HG02981 (cell line): Measurements from ENCODE around the gene GRIP2.

ENCODE experiments used
- ATAC-seq: cut with Tn5 transposase; IDR thresholded peaks from one replicate; pipeline ENCODE4 v1.9.1; 2021; ENCODE audit warnings: mild to moderate bottlenecking, moderate library complexity; ENCODE audit not compliant: unreplicated experiment

Gene GRIP2

DNA sequence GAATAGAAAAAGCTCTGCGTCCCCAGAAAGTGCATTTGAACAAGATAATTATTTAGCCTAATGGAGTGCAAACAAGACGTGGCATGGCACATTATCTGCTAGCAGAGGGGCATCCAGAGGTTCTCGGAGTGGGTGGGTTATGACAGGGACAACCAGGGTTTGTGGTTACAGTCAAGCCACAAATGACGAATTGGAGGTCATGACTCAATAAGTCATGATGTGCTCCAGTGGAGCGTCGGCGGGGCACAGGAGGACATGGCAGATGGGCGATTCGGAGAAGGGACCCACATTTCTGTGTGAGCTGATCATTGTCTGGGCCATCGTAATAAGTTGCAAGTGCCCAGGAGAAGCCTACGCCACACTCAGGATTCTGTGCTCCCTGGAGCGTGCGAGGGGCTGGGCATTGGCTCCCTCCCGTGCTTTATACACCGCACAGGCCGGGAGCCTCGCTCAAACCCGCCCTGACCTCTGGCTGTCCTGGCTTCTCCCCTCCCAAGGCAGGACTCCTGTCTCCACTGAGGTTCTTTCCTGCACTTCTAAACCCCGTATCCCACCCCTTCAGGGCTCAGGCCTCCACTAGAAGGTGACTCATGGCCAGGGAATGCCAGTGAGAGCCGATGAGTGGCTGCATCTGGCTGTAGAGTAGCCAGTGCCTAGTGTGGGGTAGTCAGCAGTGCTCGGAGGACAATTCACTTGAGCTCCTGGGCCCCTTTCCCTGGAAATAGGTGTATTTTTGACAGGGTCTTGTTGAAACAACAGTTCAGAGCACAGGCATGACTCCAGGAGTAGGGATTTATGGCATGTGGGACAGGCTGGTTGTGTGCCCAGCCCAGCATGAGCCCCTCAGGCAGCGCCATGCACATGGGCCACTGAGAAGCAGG, 67.4 kb downstream of the GRIP2 start:
- no peak for ATAC-seq

DNA sequence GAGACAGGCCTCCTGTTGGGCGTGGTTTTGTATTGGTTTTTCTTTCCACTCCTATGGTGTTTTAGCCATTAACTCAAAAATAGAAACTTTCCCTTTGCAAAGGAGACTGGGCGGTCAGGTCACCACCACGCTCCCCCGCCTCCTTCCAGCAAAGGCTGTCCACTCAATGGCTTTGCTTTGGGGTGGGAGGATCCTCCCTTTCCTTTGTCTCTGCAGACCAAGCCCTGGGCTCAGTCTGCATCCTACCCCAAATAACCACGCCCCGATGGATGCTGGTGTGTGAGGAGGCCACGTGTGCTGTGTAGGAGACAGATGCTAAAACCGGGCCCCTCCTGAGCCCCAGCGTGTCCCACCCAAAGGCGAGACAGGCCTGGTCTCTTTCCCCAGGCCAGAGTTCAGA, 68.5 kb downstream of the GRIP2 start:
- no peak for ATAC-seq

DNA sequence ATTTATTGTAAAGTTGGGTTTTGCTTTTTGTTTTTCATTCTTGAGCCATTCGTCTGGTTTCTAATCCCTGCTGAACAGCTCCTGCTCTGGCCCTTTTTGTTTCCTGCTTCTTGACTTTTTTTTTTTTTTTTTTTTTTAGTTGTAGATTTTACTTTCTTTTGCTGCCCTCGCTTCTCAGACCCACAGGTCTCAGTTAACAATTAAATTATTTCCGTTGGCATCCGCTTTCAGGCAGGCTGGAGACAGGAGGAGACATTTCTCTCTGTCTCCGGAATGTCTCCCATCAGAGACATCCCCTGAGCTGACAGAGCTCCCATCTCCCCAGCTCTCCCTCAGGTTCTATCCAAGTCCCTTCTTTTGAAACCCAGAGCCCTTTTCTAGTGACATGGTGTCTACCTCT, 69.1 kb downstream of the GRIP2 start:
- no peak for ATAC-seq

DNA sequence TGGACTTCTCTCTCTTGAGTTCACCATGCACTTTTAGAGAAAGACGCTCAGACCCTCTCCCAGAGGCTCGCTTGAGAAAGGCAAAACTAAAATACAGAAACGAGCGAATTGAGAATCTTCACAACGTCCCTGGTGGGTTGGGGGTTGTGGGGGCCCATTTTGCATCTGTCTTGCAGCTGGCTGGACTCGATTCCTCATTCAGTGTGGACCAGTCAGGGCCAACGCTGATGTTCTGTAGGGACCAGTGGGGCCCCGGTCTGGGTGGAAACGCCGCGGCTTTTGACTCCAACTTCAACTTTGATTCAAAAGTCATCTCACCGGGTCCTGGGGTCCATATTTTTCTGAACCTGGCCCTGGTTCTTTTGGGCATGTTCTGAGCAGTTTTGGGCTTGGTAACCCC, 69.7 kb downstream of the GRIP2 start:
- ATAC-seq = no peak

DNA sequence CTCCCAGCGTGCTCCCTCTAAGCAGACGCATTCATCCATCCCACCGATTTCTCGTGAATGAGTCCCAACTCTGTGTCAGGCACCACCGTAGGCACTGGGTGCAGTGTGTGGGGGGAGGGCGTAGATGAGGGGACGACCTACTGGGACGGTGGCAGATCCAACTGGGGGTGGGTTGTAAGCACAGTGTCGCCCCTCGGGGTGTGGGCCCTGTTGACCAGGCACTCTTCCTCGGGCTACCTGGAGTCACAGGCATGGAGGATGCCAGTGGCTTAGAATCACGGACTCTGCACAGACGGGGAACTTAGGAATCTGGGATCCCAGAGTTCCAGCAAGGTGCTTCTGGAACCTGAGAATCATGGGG, 71.5 kb downstream of the GRIP2 start:
- no peak for ATAC-seq

DNA sequence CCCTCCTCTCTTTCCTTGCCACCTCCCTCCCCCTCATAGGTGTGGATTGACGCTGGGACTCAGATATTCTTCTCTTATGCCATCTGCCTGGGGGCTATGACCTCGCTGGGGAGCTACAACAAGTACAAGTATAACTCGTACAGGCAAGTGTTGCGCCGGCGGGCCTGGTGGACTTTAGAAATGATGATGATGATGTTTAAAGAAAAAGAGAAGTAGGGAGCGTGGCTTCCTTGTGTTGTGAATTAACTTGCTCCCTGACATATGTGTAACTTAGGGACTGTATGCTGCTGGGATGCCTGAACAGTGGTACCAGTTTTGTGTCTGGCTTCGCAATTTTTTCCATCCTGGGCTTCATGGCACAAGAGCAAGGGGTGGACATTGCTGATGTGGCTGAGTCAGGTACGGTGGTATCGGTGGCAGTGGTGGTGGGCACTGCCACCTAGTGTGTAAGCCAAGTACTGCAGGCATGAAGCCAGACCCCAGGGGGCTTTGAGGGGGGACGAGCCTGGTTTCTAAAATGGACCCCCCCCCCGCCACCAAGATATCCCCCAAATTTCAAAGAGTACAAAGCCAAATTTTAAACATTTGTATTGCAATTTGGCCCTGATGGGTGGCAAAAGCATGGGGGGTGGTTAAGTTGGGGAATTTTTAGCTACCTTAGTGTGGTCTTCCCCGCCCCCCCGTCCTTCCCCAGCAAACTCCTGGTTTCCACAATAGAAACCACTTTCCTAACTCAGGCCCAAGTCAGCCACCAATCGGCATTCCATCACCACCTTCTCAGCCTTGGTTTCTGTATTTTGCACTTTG, 72.1 kb downstream of the GRIP2 start:
- ATAC-seq = no peak

DNA sequence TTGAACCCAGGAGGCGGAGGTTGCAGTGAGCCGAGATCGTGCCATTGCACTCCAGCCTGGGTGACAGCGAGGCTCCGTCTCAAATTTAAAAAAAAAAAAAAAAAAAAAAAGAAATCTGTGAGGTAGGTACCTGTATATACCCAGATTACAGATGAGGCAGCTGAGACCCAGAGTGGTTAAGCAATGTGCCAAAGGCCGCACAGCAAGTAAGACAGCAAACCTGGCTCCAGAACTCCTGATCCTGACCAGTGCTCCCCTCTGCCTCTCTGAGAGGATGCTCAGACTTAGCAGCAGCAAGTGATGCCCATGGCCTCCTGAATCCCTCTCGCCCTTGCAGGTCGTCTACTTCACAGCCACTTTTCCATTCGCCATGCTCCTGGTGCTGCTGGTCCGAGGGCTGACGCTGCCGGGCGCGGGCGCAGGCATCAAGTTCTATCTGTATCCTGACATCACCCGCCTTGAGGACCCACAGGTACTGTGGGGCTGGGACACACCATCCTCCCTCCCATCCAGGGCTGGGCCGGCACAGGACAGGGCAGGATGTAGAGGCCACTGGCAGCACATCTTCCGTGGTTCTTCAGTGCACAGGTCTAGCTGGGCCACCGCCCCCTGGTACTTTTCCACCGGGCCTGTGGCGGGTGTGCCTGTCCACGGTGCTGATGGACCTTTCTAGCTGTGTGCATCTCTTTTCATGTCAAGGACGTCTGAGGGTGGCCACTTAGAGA, 73.8 kb downstream of the GRIP2 start:
- no peak for ATAC-seq

DNA sequence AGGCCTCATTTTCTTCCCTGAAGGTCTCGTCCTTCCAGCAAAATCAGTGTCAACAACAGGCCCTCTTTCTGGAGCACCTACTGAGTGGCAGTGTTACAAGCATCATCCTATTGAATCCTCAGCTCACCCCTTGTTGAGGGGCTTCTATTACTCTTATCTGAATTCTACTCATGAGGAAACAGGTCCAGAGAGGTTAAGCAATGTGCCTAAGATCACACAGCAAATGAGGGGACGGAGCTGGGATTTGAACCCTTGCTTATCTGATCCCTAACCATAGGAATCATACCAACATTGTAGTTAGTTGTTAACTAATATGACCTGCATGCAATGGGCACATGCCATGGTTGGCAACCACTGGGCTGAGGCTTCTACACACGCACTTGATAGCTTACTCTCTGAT, 74.7 kb downstream of the GRIP2 start:
- ATAC-seq = no peak

DNA sequence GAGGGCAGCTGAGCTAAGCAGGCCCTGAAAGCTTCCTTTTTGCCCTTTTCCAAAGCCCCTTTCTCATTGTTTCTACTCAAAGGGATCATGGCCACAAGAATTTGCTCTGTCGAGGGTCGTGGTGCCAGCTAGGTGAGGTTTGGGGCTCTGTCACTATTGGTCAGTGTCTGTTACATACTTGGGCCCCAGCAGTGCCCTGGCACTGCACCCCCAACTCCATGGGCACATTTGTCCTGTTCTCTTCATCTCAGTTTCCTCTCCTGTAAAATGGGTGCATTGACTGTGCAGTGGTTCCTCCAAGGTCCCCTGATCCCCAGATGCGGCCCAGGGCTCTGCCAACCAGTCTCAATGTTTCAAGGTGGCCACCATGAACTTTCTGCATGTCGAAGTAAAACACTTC, 75.6 kb downstream of the GRIP2 start:
- ATAC-seq = no peak

DNA sequence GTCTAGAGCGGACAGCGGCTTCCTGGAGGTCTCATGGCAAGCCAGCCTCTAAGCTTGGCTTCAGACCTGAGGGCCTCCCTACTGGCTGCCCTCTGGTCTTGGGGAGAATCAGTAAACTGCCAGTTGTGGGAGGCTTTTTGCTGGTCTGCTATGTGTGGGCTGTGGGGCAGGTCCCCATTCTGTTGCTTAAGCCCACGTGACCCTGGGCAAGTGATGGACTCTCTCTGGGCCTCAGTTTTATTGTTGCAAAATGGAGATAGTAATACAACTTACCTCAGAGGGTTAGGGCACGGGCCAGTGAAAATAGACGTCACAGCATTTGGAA, 76.0 kb downstream of the GRIP2 start:
- no peak for ATAC-seq

DNA sequence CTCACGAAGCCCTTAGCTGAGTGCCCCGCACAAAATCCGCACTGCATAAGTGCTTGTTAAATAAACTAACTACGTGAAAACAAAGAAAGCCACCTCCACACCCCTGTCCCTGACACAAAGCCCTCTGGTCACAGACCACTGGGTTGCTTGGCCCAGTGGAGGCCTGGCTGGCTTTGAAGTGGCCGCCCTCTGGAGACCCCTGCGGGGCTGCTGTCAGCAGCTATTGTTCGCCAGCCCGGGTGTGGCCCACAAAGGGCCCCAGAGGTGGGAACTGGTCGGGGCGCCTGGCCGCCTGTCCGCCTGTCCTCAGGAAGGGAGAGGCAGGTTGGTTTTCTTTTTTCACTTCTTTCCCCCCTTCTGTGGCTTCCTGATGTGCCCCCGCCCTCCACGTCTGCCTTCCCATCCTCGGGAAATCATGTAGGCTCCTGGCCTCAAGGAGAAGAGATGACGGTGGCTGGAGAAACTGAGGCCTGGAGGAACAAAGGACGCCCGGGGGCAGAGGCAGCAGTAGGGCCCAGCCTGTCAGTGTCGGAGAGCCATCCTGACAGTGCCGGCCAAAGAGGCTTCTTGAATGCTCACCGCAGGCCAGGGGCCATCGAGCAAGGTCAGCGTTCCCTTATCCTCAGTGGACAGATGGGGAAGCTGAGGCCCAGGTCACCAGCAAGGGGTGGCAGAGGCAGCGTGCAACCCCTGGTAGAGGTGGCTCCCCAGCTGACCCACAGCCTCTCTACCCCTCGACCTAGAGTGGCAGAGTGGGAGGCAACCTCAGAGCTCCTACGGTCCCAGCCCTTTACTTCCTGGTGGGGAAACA, 76.6 kb downstream of the GRIP2 start:
- no peak for ATAC-seq

DNA sequence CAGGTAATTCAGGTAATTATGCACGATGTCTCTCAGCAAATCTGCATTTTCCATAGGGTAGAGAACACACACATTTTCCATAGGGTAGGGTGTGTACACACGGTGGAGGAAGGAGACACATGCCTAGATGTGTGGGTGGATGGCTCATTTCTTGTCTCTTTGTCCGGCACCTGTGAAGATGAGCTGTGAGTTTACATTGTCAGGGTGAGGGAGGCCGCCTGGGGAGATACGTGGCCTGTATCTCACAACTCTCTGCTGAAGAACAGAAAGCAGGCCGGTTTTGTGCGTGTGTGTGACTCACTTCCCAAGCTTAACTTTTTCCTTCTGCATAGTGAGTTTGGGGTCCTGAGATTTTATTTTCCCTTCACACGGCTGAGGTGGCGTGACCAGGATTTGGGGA, 77.4 kb downstream of the GRIP2 start:
- ATAC-seq = no peak

DNA sequence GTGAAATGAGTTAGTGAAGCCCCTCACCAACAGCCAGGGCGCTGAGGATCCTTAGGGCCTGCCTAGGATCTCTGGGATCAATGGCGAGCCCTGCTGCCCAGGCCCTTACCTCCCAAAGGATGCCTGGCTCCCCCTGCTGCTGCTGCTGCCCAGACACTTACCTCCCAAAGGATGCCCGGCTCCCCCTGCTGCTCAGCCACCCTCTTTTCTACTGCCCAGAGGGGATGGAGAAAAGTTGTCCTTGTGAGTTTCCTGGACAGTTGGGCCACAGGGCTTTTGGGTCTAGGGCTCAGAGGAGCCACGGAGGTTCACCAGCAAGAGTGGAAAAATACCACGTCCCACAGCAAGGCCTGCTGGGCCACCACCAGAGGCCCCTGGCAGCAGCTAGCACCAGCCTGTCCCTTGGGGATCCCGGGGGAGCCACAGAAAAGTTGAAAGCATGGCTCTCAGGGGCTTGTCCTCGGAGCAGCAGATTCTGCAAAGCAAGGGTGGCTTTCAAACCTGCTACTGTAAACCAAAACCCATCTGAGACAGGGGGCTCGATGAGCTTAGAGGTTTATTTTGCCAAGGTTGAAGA, 78.3 kb downstream of the GRIP2 start:
- no peak for ATAC-seq

DNA sequence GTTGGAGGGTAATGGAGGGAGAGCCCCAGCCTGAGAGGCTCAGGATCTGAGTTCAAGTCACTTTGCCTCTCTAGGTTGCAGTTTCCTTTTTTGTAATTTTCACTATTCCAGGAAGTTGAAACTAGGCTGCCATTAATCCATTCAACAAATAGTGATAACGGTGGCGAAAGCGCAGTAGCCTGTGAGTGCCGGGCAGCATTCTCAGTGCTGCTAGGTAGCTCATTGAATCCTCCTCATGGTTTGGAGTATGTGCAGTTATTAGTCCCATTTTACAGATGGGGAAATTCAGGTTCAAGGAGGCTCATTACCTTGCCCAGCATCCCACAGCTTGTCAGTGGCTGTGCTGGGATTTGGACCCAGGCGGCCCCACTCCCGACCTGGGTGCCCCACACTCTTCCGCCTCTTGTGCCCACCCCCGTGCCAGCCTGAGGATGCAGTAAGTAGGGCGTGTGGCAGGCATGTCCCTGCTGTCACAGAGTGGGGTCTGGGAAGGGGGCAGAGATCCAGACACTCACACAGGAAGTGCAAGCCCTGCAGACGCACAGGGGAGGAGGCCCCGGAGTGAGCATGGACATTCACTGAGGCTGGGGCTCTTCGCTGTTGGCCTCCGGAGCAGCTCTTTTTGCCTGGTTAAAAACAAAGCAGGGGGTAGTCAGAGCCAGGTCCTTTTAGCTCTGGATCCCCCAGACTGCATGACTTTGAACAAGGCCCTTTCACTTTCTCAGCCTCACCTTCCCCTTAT, 79.0 kb downstream of the GRIP2 start:
- no peak for ATAC-seq

DNA sequence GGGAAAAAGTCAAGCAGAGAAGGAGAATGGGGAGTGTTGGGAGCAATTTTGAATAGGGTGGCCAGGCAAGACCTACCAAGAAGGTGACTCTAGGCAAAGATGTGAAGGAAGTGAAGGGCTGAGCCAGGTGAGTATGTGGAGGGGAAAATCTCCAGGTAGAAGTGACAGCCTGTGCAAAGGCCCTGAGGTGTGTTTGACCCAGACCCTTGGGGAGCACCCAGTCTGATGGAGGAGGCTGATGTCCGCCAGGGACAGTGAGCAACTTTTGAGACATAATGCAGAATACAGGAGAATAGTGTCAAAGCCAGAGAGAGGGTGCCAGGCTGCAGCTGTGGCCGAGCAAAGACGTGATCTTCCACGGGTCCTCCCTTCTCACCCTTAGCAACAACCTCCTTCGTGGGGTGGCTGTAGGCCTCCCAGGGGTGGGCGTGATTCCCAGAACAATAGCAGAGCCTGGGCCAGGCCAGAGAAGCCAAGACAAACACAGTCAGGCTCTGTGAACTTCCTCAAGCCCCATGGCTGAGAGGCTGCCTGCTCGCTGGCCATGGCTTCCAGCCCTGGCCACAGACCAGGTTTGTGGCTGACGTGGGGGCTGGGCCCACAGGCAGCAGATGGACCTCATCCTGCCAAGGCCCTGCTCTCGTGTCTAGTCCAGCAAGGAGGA, 79.7 kb downstream of the GRIP2 start:
- ATAC-seq = no peak

DNA sequence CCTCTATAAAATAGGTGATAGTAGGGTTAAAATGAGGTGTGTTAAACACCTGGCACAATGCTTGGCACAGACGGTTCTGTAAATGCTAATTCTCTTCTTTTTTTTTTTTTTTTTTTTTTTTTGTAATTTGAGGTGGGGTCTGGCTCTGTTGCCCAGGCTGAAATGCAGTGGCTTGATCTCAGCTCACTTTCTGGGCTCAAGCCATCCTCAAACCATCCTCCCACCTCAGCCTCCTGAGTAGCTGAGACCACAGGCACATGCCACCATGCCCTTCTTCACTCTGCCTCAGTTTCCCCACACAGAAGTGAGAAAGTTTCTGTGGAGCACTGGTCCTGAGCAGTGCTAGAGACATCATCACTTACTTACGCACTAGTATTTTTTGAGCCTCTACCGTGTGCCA, 80.4 kb downstream of the GRIP2 start:
- no peak for ATAC-seq

DNA sequence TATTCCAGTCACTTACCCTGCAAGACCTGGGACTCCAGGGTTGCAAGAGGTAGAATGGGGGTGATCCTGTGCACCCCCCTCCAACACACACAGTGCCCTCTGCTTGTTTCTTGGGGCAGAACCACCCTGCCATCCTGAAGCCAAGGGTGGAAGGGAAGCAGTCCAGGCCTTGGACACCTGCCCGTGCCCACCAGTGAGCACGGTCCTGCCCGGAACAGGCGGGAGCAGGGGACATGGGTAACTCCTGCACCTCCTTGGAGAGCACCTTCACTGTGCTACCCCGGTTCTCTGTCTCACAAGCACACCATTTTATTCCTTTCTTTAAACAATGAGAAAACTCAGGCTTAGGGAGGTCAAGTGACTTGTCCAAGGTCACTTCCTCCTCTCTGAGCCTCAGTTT, 80.8 kb downstream of the GRIP2 start:
- no peak for ATAC-seq

DNA sequence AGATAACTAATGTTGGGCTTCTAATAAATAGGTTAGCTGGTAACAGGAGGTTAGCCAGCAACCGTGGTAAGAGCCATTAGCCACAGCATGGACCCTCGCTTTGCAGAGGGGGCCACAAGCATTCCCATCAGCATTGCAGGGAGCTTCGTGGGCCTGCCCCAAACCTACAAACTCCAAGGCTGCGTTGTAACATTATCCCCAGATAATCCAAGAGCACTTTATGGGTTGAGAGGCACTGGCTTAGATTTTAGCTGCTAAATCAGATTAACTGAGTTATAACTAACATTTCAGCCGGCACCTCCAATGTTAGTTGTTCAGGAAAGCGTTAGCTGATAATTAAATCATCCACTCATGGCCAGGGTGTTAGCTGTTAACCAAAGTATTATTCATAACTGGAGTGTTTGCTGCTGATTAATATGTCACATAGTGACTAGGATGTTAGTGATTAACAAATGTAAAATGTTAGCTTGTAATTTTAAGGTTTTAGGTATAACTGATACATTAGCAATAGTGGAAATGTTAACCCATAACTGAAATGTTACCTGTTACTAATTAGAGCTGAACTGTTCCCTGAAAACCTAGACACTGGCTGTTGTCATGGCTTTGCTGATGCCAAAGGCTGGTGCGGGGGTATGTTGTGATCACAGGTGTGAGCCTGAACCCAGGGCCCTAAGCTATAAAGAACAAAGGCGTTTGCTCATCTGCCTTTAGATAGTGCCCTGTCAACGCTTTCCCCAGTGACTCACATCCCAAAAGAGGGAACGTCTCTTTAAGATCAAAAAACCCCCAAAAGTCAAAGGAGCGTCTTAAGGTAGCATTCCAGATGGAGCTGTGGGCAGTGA, 81.5 kb downstream of the GRIP2 start:
- peak; percentile 64 for ATAC-seq

DNA sequence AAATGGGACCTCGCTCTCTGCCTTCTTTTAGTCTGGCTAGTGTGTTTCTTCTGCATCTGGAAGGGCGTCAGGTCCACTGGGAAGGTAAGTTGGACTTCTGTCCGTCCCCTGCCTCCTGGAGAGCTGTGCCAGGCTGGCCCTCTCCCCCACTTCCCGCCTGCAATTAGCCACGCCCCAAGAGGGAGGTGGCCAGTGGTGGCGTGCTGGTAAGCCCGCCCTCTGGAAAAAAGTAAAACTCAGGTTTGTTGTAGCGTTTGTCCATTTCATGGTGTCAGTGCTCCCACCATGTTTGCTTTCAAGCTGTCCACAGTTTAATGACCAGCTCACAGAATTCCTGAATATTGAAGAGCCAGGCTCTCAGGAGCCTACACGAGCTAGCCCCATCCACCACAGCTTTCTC, 82.1 kb downstream of the GRIP2 start:
- ATAC-seq = no peak
